B cell (primary cell): ENCODE results near the gene IFNGR1. TPM values are rescaled to one million over a fixed set of nuclear protein-coding genes. Genes with fewer than 3 reads are reported as not detected.
A peak's percentile ranks its signal among the peaks of the same experiment; 100 is the strongest.

Experiments used
- ATAC-seq: fragments of 200-7000 bp; cut with Tn5 transposase; one replicate; pipeline ENCODE4 v1.10.0; 2021; ENCODE audit warnings: low read depth, mild to moderate bottlenecking, moderate number of reproducible peaks, moderate library complexity
- CTCF ChIA-PET: fragments of 350-600 bp; sonication (Branson Sonifier 250); formaldehyde crosslinking; loops from one replicate; lab custom pipeline; 2021; ENCODE audit warnings: antibody characterized with exemption, inconsistent platforms; lab: Charles Lee
- POLR2A ChIA-PET: fragments of 350-600 bp; sonication (Branson Sonifier 250); formaldehyde crosslinking; loops from one replicate; lab custom pipeline; 2021; ENCODE audit warnings: antibody characterized with exemption; lab: Charles Lee
- DNase-seq: peaks from one replicate; pipeline ENCODE4 v3.0.0; 2013
- H2AFZ ChIP-seq: 2 replicates; pipeline ENCODE4 v1.6.1; 2012; ENCODE audit warnings: mild to moderate bottlenecking, low read depth, low read length; ENCODE audit not compliant: insufficient read depth, poor library complexity, severe bottlenecking
- H3K27ac ChIP-seq, 2 donors: 1 replicate in 1 of 2; 2 replicates in 1 of 2; pipeline ENCODE4 v1.5.1; 2012 to 2013; ENCODE audit warnings: low read length in 2 of 2, mild to moderate bottlenecking in 2 of 2, moderate library complexity in 1 of 2
- H3K27me3 ChIP-seq, 4 experiments: fragments of 200-600 bp in 1 of 4; sonication (generic) in 1 of 4; replicated peaks in 1 of 4; 1 replicate in 2 of 4; 2 replicates in 2 of 4; pipeline versions ENCODE4 v1.6.1 to v1.7.0; 2013 to 2016; ENCODE audit warnings: low read length in 3 of 4, mild to moderate bottlenecking in 2 of 4, mixed read lengths in 1 of 4, moderate library complexity in 1 of 4; ENCODE audit not compliant: insufficient read depth in 4 of 4, control insufficient read depth in 3 of 4; ENCODE audit errors: control extremely low read depth in 1 of 4
- H3K36me3 ChIP-seq, 2 experiments: replicated peaks in 1 of 2; 1 replicate in 1 of 2; 2 replicates in 1 of 2; pipeline versions ENCODE4 v1.6.1 to v1.7.1; 2013; ENCODE audit warnings: low read length in 1 of 2; ENCODE audit not compliant: insufficient read depth in 2 of 2, control insufficient read depth in 1 of 2; ENCODE audit errors: control extremely low read depth in 1 of 2, extremely low read depth in 1 of 2
- H3K4me1 ChIP-seq, 2 donors: fragments of 200-600 bp in 1 of 2; sonication (generic) in 1 of 2; 1 replicate in 1 of 2; 2 replicates in 1 of 2; pipeline versions ENCODE4 v1.5.1 to v1.6.1; 2013 to 2017; ENCODE audit warnings: low read length in 2 of 2; ENCODE audit not compliant: control insufficient read depth in 2 of 2, insufficient read depth in 2 of 2
- H3K4me2 ChIP-seq: replicated peaks from 2 replicates; pipeline ENCODE3; 2012; ENCODE audit warnings: mild to moderate bottlenecking, low read depth, low read length; ENCODE audit not compliant: poor library complexity, severe bottlenecking
- H3K4me3 ChIP-seq, 5 experiments: fragments of 200-600 bp in 1 of 5; sonication (generic) in 1 of 5; 1 replicate in 3 of 5; 2 replicates in 2 of 5; pipeline versions ENCODE4 v1.5.1 to v1.7.0; 2011 to 2016; ENCODE audit warnings: low read length in 4 of 5, mild to moderate bottlenecking in 4 of 5, low read depth in 2 of 5, control low read depth in 1 of 5, moderate library complexity in 1 of 5; ENCODE audit not compliant: insufficient read depth in 1 of 5; ENCODE audit errors: control extremely low read depth in 1 of 5, extremely low read depth in 1 of 5
- H3K79me2 ChIP-seq: fragments of 200-600 bp; sonication (generic); one replicate; pipeline ENCODE4 v1.6.0; 2016; ENCODE audit warnings: low read length; ENCODE audit not compliant: control insufficient read depth, insufficient read depth
- H3K9ac ChIP-seq: fragments of 200-600 bp; sonication (generic); 2 replicates; pipeline ENCODE4 v1.6.1; 2017; ENCODE audit warnings: mild to moderate bottlenecking, low read length, moderate library complexity
- H3K9me3 ChIP-seq, 3 donors: one replicate each; pipeline versions ENCODE4 v1.6.1 to v1.7.1; 2013; ENCODE audit warnings: low read length in 2 of 3; ENCODE audit not compliant: control insufficient read depth in 2 of 3, insufficient read depth in 1 of 3; ENCODE audit errors: control extremely low read depth in 1 of 3
- H4K20me1 ChIP-seq: 2 replicates; pipeline ENCODE4 v1.6.0; 2012; ENCODE audit warnings: mild to moderate bottlenecking, low read length; ENCODE audit not compliant: insufficient read depth, control insufficient read depth, poor library complexity, severe bottlenecking
- H3K27ac Mint-ChIP-seq: one replicate; pipeline ENCODE4 v1.8.0; 2021; ENCODE audit warnings: mixed read lengths
- H3K27me3 Mint-ChIP-seq: one replicate; pipeline ENCODE4 v1.8.0; 2021; ENCODE audit warnings: mixed read lengths
- H3K4me1 Mint-ChIP-seq: one replicate; pipeline ENCODE4 v1.8.0; 2021; ENCODE audit warnings: mixed read lengths
- H3K4me3 Mint-ChIP-seq: one replicate; pipeline ENCODE4 v1.8.0; 2021; ENCODE audit warnings: mixed read lengths
- H3K9me3 Mint-ChIP-seq: one replicate; pipeline ENCODE4 v1.8.0; 2022; ENCODE audit warnings: mixed read lengths; ENCODE audit not compliant: insufficient read depth
- EZH2 ChIP-seq: IDR thresholded peaks from 2 replicates; pipeline ENCODE4 v1.6.1; 2012; ENCODE audit warnings: borderline replicate concordance, low read depth, mild to moderate bottlenecking, moderate library complexity, low read length; ENCODE audit not compliant: insufficient read depth, poor library complexity, severe bottlenecking
- WGBS: methylation state at CpG from one replicate; pipeline ENCODE4 v1.1.5; 2013; ENCODE audit warnings: missing lambda C conversion rate; ENCODE audit not compliant: insufficient coverage; 5-methylcytosine and 5-hydroxymethylcytosine counted together
- intact Hi-C: fragments of 100-400 bp; cut with micrococcal nuclease; formaldehyde crosslinking; loops from one replicate; pipeline ENCODE4 v1.10.0; 2022
- polyA plus RNA-seq: library from polyadenylated mRNA; depleted of rRNA; stranded (reverse); fragments of >200 nt; gene quantifications from 2 replicates; pipeline ENCODE4 v1.2.3, GENCODE V29; 2012
- total RNA-seq, 2 donors: library from RNA; stranded (reverse); fragments of 120-200 nt in 1 of 2; gene quantifications; 1 replicate in 1 of 2; 2 replicates in 1 of 2; pipeline versions ENCODE4 v1.2.3 to v1.2.4, GENCODE V29; 2013 to 2022
- TF ChIP-seq, protein P1 (sequence below): fragments of 200-600 bp; IDR thresholded peaks from one replicate; pipeline ENCODE4 v1.8.0; 2022; ENCODE audit warnings: antibody characterized with exemption, mild to moderate bottlenecking

Gene IFNGR1
- total and polyA plus RNA-seq, 2 donors (not counting 1 experiment from before 2014, with no cell fraction given): 24.5 to 48.2 TPM

DNA sequence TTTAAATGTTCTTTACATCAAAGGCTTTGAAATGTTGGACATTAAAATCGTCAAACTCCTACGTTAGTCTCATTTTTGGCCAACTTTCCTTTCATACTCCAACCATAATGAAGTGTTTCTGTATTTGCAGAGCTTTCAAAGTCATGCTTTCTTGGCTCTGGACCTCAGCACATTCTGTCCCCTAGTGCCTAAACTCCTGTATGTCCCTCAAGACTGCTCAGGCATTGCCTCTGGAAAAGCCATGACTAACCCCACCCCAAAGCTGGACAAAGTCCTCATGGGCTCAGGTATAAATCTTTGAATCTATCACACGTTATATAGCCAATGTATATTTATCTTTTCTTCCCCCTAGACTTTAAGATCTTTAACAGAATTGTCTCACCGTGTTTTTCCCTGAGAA is 18.9 kb downstream of the IFNGR1 start:
- no peak overlapping the region for H3K9ac ChIP-seq
- H4K20me1 ChIP-seq: no peaks in the 10 kb centered on the region
- no peak for TF ChIP-seq EZH2
- TF ChIP-seq, protein P1, sequence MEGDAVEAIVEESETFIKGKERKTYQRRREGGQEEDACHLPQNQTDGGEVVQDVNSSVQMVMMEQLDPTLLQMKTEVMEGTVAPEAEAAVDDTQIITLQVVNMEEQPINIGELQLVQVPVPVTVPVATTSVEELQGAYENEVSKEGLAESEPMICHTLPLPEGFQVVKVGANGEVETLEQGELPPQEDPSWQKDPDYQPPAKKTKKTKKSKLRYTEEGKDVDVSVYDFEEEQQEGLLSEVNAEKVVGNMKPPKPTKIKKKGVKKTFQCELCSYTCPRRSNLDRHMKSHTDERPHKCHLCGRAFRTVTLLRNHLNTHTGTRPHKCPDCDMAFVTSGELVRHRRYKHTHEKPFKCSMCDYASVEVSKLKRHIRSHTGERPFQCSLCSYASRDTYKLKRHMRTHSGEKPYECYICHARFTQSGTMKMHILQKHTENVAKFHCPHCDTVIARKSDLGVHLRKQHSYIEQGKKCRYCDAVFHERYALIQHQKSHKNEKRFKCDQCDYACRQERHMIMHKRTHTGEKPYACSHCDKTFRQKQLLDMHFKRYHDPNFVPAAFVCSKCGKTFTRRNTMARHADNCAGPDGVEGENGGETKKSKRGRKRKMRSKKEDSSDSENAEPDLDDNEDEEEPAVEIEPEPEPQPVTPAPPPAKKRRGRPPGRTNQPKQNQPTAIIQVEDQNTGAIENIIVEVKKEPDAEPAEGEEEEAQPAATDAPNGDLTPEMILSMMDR: no peak
- H2AFZ ChIP-seq: no peak overlapping the region
- no peaks in the 10 kb centered on the region for H3K27me3 ChIP-seq
- intact Hi-C loops: loop anchor here (5.0 kb wide), 3 partner anchors 33 to 442 kb away; no protein-coding TSS in a partner anchor
- H3K4me2 ChIP-seq: no peak overlapping the region
- peak overlapping the region in 1 of 2 donors; percentile 18 for H3K27ac ChIP-seq
- peaks cover 14% of the 10 kb centered on the region for H3K79me2 ChIP-seq
- H3K4me1 Mint-ChIP-seq: peaks cover 30% of the 10 kb centered on the region
- ATAC-seq (no peak), DNase-seq (no peak)
- H3K4me1 ChIP-seq: peaks cover 2 to 8% of the 10 kb centered on the region in 2 donors
- no peak overlapping the region for H3K4me3 Mint-ChIP-seq
- no peaks in the 10 kb centered on the region for H3K9me3 Mint-ChIP-seq
- H3K9me3 ChIP-seq: peaks cover 0 to 1% (median 0%) of the 10 kb centered on the region in 3 donors
- POLR2A ChIA-PET: interaction anchor here (1.0 kb wide), 1 partner anchor 17 kb away, joined by 3 read pairs; no protein-coding TSS in a partner anchor
- H3K27ac Mint-ChIP-seq: peak overlapping the region; percentile 71
- no CpG with 5 or more reads among the region's 4 CpGs for WGBS
- H3K36me3 ChIP-seq: peaks cover 15 to 65% of the 10 kb centered on the region in 2 experiments
- H3K4me3 ChIP-seq: no peak overlapping the region
- no peaks in the 10 kb centered on the region for H3K27me3 Mint-ChIP-seq
- CTCF ChIA-PET: interaction anchor here (0.7 to 5.2 kb wide), 7 partner anchors 18 to 114 kb away, joined by 3 to 66 read pairs (median 5); no protein-coding TSS in a partner anchor
